ENCODE measurements around the gene POU6F2.

POU6F2 gene

DNA sequence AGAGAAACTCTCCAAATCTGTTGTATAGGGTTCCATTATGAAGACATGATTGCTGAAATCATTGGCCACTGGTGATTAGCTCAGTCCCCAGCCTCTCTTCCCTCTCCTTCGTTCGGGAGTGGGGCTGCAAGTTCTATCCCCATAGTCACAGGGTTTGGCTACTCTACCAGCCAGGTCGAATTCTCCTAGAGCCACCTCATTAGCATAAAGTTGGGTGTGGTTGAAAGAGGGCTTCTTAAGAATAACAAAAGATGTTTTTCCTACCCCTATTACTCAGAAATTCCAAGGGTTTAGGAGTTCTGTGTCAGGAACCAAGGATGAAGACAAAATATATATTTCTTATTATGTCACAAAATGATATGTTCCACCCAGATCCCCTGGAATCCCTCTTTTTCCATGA, 422.3 kb downstream of the POU6F2 start:
- no peak for DNase-seq (ENCODE audit: low read depth in 2 of 2)

- DNase-seq (ENCODE audit: low read depth in 2 of 2), result no peak
These were observed 423.1 kb downstream of the POU6F2 start for GRCh38 chr7:39400836-39401235.

DNA sequence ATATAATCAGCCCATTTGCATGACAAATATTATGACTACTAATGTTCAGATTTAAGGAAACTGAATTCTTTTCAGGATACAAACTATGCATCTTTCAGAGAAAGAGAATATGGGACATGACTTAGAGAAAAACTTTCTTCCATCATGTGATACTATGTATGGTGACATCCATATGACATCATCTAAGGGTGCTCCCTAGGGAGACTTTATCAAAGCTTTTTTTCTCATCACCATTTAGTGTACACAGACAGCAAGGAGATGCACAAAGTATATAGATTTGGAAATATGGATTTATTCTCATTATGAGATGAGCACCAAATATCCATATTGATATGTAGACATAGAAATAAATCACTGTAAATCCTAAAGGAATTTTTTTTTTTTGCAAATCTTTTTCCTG, 424.3 kb downstream of the POU6F2 start:
- no peak for DNase-seq (ENCODE audit: low read depth in 2 of 2)

GRCh38 chr7:39404907-39405306, 427.2 kb downstream of the POU6F2 start:
- no peak for DNase-seq (ENCODE audit: low read depth in 2 of 2)

- DNase-seq (ENCODE audit: low read depth in 2 of 2), result no peak
These were observed 427.9 kb downstream of the POU6F2 start for GRCh38 chr7:39405581-39405980.

DNA sequence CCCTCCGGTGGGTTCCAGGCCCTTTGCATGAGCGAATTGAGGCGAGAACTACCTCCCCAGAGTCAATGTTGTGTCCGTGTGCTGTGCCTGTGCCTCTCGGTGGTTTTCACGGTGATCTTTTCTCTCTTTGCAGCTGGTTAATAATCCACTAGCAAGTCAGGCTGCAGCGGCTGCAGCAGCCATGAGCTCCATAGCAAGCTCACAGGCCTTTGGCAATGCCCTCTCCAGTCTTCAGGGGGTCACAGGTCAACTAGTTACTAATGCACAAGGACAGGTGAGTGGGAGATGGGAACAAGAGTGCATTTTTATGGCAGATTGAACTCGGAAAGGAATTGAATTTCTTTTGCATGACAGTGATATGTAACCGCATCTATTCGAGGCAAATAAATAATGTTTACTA, 428.8 kb downstream of the POU6F2 start:
- DNase-seq (ENCODE audit: low read depth in 2 of 2), result no peak

- no peak for DNase-seq (ENCODE audit: low read depth in 2 of 2)
These were observed 429.4 kb downstream of the POU6F2 start for GRCh38 chr7:39407137-39407536.

- no peak for DNase-seq (ENCODE audit: low read depth in 2 of 2)
These were observed 430.0 kb downstream of the POU6F2 start for GRCh38 chr7:39407723-39408122.

DNA sequence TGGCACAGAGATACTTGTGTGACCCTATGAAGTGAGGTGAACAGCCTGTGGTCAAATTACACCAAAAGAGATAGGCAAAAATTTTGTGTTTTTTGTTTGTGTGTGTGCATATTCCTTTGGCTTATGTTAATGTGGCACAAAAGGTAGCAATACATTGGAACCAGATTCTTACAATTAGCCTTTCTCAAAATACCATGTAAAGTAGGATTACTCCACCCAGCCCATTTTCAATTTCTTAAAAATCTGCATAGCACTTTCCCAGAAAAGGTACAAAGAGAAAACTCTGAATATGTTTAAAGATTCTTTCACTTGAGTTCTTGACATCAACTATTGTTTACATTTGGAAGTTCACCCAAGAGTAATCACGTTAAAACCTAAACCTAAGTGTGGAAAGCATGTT, 431.2 kb downstream of the POU6F2 start:
- no peak for DNase-seq (ENCODE audit: low read depth in 2 of 2)

GRCh38 chr7:39410582-39410981, 432.9 kb downstream of the POU6F2 start:
- no peak for DNase-seq (ENCODE audit: low read depth in 2 of 2)

- no peak for DNase-seq (ENCODE audit: low read depth in 2 of 2)
These were observed 436.0 kb downstream of the POU6F2 start for GRCh38 chr7:39413636-39414223.

DNA sequence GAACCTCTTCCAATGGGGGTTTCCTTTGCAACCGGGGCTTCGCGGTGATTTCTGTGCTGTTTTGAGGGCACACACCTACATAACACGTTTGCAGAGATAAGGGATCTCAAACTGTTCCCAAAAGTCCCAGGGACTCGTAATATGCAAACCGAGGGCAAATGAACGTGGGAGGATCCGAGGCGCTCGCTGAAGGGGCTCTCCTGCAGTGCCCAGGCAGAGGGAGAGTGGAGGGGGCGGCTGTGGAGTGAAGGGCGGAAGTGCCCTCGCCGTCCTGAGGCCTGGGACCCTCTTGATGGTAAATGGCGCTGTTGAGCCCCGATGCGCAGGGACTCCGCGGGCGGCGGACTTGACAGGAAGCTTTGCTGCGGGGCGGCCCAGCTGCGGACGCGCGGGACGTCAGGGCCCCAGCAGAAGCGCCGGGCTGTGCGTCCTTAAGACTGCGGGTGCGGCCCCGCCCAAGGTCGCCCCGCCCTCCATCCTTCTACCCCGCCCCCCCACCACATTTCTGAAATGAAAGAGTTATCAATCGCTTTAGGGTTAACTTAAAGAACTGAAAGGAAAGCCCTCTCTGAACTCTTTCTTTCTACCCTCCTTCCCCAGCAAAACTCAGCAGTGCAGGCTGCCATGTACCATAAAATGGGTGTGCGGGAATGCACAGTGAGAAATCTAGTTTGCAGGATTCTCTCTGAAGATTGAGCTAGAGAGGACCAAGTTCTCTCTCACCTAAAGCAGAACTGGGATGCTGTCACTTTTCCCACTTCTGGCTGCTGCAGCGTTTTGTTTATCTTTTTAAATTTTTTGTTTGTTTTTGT, 436.7 kb downstream of the POU6F2 start:
- no peak for DNase-seq (ENCODE audit: low read depth in 2 of 2)

DNA sequence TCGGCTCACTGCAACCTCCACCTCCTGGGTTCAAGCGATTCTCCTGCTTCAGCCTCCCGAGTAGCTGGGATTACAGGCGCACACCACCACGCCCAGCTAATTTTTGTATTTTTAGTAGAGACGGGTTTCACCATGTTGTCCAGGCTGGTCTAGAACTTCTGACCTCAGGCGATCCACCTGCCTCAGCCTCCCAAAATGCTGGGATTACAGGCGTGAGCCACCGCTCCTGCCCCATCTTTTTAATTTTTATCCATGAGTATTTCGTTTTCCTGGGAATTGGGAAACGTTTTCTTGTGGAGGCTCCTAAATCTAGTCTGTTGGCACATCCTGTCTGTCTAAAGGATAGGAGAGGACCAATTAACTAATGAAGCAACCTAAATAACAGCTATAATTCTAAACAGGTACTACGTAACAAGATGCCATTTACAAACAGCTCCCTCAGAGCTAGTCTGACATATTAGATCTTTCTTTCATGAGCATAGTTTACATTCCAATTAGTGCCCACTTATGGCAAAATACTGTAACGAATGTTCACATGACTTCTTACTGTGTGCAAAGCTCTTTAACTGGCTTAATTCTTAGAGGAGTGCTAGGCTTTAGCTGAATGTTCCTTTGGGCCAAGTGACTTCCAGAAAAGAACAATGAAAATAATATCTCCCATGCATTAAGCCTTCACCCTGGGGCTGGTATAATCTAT, 437.5 kb downstream of the POU6F2 start:
- DNase-seq (ENCODE audit: low read depth in 2 of 2), result no peak

GRCh38 chr7:39416866-39417265, 439.2 kb downstream of the POU6F2 start:
- no peak for DNase-seq (ENCODE audit: low read depth in 2 of 2)

- no peak for DNase-seq (ENCODE audit: low read depth in 2 of 2)
These were observed 439.9 kb downstream of the POU6F2 start for GRCh38 chr7:39417642-39418041.

DNA sequence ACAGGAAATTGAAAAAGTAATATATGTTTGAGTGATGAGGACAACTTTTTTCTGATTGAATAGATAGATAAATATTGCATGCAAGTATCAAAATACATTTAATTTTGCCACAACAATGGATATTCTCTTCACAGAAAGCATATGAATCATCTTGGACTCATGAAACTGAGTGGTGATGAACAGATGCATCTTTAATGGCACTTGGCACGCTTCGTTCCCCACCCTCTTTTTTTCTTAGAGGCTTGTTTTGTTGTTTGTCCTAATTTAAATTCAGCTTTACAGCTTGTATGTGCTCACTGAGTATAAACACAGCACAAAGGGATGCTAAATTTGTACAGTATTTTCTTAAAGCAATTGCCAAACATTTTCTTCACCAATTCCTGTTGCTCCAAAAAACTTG, 443.5 kb downstream of the POU6F2 start:
- no peak for DNase-seq (ENCODE audit: low read depth in 2 of 2)

DNA sequence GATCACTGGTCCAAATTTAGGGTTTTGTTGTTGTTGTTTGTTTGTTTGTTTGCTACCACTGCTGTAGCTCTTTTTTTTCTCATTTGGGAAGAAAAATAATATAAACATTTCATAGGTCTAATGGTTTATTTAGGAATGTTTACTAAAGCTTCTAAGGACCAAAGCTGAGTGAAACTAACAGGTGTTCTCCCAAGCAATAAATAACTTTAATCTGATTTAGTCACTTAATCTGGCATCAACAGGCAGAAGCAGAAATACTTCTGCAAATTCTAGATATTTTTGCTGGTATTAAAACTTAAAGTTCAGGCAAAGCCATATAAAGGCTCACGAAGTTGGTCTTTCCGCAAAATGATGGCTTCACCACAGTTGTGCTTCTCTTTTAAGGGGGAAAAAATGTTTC, 444.0 kb downstream of the POU6F2 start:
- DNase-seq (ENCODE audit: low read depth in 2 of 2), result no peak

DNA sequence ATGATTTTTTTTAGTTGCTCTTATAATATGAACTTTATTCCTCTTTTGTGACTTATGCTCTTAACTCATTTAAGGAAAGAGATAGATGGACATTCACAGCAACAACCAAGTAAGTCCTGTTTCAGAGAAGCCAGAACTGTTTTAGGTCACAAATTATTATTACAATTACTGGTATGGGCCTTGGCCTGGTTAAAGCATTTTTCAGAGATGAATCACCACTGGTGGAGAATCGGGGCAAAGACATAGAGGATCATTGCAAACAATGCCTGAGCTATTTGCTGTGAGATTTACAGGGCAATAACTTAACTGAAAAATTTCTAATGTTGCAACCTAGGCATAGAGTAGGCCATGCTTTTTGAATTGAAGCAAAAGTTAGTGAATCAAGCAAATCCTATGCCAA, 450.5 kb downstream of the POU6F2 start:
- DNase-seq (ENCODE audit: low read depth in 2 of 2), result peak; percentile 59 to 69

DNA sequence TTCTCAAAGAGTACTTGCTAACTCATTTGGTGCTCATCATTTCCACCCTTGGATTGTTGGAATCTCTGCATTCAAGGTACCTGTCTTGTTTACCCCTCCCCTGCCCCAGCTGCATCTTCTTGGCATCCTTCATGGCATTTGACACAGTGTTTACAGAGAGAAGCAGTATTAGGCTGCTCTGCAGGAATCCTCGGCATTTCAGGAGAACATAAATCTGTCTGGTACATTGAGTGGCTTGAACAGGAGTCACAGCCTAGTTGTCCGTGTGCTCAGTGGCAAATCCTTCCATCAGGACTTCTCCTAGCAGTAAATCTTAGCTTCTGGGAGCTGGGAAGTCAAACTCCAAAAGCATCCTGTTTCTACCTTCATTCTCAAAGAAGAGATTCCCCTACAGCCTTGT, 451.7 kb downstream of the POU6F2 start:
- DNase-seq (ENCODE audit: low read depth in 2 of 2), result no peak

DNA sequence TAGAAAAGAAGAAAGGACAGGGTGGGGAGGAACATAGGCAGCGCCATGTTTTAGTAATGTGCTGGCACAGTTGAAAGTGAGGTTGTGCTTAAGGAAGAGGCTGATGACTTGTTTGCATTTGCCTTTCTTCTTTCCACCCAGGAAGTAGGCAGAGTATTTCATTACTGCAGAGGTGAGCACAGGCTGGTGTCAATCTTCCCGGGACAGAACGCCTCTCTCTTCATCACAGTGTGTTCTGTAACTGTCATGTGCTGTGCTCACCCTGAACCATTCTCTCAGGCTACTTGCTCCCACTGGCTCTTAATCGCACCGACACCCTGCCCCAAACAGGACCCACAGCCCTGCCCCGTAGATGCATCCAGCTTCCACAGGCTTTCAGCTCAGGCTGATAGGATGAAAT, 452.7 kb downstream of the POU6F2 start:
- DNase-seq (ENCODE audit: low read depth in 2 of 2), result no peak

DNA sequence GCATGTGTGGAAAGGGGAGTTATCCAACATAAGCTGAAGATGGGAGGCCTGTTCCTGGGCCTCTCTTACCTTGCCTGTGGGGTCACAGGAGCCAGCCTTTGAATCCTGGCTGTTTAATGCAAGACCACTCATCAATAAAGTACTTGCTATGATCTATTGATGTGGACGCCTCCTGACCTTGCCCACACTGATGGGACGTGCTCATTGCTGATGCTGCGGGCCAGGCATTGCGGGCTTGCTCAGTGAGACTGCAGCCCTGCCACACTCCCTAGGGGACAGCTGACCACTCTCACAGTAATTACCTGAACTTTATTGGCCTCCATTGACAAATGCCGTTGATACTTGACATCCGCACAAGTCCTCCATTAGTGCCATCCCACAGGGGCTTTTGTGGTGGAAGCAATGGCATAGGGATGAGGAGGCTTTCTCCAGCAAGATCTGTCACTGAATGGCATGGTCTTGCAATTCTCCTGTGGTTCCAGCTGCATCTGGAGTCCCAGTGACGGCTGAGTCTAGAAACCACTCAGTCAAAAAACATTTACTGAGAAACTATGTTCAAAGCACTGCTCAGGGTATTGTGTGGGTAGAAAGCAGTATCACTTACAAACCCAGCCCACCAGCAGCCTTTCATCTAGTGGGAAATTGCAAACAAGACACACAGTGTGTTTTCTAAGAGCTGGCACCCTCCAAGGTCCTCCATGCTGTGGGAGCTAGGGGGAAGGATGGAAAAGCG, 453.4 kb downstream of the POU6F2 start:
- no peak for DNase-seq (ENCODE audit: low read depth in 2 of 2)

- no peak for DNase-seq (ENCODE audit: low read depth in 2 of 2)
These were observed 454.7 kb downstream of the POU6F2 start for GRCh38 chr7:39432368-39432767.
